ENCODE measurements around the gene FOXN3. TPM values are rescaled to one million over a fixed set of nuclear protein-coding genes. Genes with fewer than 3 reads are reported as not detected.

The FOXN3 gene
- total and polyA plus RNA-seq, 10 donors = 9.2 to 121 (median 98.3) TPM

DNA sequence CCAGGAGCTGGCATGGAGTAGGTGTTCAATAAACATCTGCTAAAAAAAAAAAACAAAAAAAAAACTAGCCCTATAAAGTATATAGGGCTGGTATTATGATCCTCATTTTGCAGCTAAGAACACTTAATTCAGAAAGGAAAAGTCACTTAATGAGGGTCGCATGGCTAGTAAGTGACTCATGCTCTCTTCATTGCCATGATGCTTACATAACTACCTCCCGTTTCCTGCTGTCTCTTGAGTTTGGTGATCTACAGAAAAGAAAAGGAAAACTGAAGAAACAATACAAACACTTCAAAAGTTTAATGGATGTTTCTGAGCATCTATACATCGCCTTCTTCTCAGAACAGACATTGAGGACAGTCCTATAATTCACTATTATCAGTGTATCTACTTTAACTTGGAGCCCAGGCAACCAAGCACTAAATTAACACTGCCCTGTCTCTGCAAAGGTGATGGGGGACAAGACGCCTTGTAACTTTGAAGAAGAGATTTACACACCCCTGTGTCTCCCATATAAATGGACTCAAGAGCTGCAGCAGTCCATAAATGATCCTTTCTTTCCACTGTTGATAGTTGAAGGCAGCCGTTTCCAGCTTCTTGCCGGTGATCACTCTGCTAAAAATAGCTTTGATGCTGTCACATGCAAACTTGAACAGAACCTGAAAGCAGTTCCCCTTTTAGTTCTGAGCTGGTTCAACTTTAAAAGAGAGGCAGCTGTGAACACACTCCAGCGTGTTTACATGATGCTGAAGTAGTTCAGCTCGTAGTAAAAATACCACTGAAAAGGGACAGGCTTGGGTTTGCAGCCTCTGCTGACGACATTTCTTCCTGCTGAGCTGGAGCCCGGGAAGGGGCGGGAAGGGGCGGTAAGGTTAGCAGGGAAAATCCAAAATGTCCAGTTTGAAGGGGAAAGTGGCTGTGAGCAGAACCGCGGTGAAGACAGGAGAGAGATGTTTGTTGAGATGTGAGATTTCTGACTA, 113.3 kb downstream of the FOXN3 start:
- intact Hi-C loops (cut with DNase I; ENCODE audit: low total_unique reads) = no loop called here
- H3K4me1 ChIP-seq = peaks cover 36 to 73% (median 63%) of the 10 kb centered on the region in 6 donors
- TF ChIP-seq CTCF (IDR thresholded peaks at IDR 0.05 in 8 of 11, conservative IDR thresholded peaks at IDR 0.05 in 3 of 11) (no peak), POLR2A (IDR thresholded peaks at IDR 0.05) (peak in 1 of 3 donors; percentile 58), POLR2AphosphoS5 (IDR thresholded peaks at IDR 0.05) (peak in 2 of 3 donors; percentile 65 to 79)
- WGBS, 5 donors = 5 to 13% (median 7%) methylated on average over 14 of the region's 14 CpGs
- no peaks in the 10 kb centered on the region for H3K36me3 ChIP-seq
- H3K27ac ChIP-seq = peak overlapping the region; percentile 67 to 89 (median 86)
- peak; percentile 79 for DNase-seq
- H3K9me3 ChIP-seq = no peaks in the 10 kb centered on the region
- peak overlapping the region in 2 of 8 donors; percentile 4 to 45 for H3K4me3 ChIP-seq
- H3K27me3 ChIP-seq (replicated peaks in 1 of 7) = no peaks in the 10 kb centered on the region

GRCh38 chr14:89302396-89302950, 114.6 kb downstream of the FOXN3 start:
- 74 to 85% (median 83%) methylated on average over 7 of the region's 7 CpGs for WGBS, 5 donors
- peaks cover 35 to 60% (median 50%) of the 10 kb centered on the region in 6 donors for H3K4me1 ChIP-seq
- H3K27ac ChIP-seq = peak overlapping the region in 7 of 8 donors; percentile 81 to 89 (median 86)
- no peak for TF ChIP-seq POLR2AphosphoS5 (IDR thresholded peaks at IDR 0.05)
- TF ChIP-seq POLR2A (IDR thresholded peaks at IDR 0.05) = no peak
- TF ChIP-seq CTCF (IDR thresholded peaks at IDR 0.05 in 8 of 11, conservative IDR thresholded peaks at IDR 0.05 in 3 of 11) = no peak
- DNase-seq = no peak
- H3K4me3 ChIP-seq = no peak overlapping the region
- no peaks in the 10 kb centered on the region for H3K9me3 ChIP-seq
- H3K27me3 ChIP-seq (replicated peaks in 1 of 7) = no peaks in the 10 kb centered on the region
- no peaks in the 10 kb centered on the region for H3K36me3 ChIP-seq
- intact Hi-C loops (cut with DNase I; ENCODE audit: low total_unique reads) = no loop called here

DNA sequence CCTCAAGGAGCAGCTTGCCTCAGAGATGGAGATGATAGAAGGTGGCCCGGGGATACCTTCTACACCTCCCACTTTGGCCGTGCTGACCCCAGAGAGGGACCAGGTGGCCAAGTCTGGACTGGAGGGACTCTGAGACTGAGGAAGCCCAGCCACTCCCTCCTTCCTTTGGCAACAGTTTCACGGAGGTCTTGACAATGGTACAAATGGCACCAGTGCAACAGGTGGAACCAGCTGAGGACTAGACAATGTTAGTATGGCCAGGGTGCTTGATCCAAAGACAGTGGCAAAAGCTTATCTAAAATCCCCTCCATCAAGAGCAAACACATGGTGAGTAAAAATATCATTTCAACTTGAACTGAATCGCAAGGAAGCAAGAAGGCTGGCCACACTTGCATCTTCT, 117.4 kb downstream of the FOXN3 start:
- no peak for DNase-seq
- peaks cover 25 to 45% (median 30%) of the 10 kb centered on the region in 6 donors for H3K4me1 ChIP-seq
- H3K4me3 ChIP-seq = no peak overlapping the region
- WGBS, 5 donors = 91 to 98% (median 95%) methylated on average over 4 of the region's 4 CpGs
- intact Hi-C loops (cut with DNase I; ENCODE audit: low total_unique reads) = no loop called here
- TF ChIP-seq CTCF (IDR thresholded peaks at IDR 0.05 in 8 of 11, conservative IDR thresholded peaks at IDR 0.05 in 3 of 11) = no peak
- TF ChIP-seq POLR2AphosphoS5 (IDR thresholded peaks at IDR 0.05) = no peak
- TF ChIP-seq POLR2A (IDR thresholded peaks at IDR 0.05) = no peak
- peak overlapping the region in 1 of 8 donors; percentile 8 for H3K27ac ChIP-seq
- peaks cover 0 to 3% (median 0%) of the 10 kb centered on the region in 6 donors for H3K36me3 ChIP-seq
- H3K9me3 ChIP-seq = no peaks in the 10 kb centered on the region
- H3K27me3 ChIP-seq (replicated peaks in 1 of 7) = no peaks in the 10 kb centered on the region
